A549 (cell line): ENCODE data around the gene PNPLA4.

Source experiments
- CTCF ChIP-seq: fragments of >200 bp; sonication (Bioruptor Twin); formaldehyde crosslinking; IDR thresholded peaks from 3 replicates; pipeline ENCODE4 v1.5.1; 2016
- EHF ChIP-seq: fragments of 250-450 bp; sonication (Bioruptor Pico); IDR thresholded peaks from 2 replicates; pipeline ENCODE4 v1.5.0; 2020; ENCODE audit warnings: mild to moderate bottlenecking
- EP300 ChIP-seq, 2 experiments: fragments of >200 bp; sonication (Bioruptor Twin); formaldehyde crosslinking; IDR thresholded peaks; 2 replicates in 1 of 2; 3 replicates in 1 of 2; pipeline ENCODE4 v1.6.1; 2016 to 2017
- MAFK ChIP-seq: fragments of 450-650 bp; IDR thresholded peaks from 2 replicates; pipeline ENCODE4 v1.6.1; 2014; ENCODE audit not compliant: partially characterized antibody
- MYC ChIP-seq: IDR thresholded peaks from 2 replicates; pipeline ENCODE4 v1.6.1; 2012; ENCODE audit warnings: mild to moderate bottlenecking, inconsistent platforms, low read length, improper control_type of control experiment, borderline replicate concordance
- PBX3 ChIP-seq: IDR thresholded peaks from 2 replicates; pipeline ENCODE4 v1.6.1; 2012
- POLR2A ChIP-seq: IDR thresholded peaks from 2 replicates; pipeline ENCODE4 v1.6.1; 2012; ENCODE audit warnings: mild to moderate bottlenecking, low read length
- ZSCAN20 ChIP-seq: fragments of 250-450 bp; sonication (Bioruptor Pico); IDR thresholded peaks from 2 replicates; pipeline ENCODE4 v1.8.0; 2022; ENCODE audit warnings: mild to moderate bottlenecking, moderate library complexity

GRCh38 chrX:7908821-7909220 lies 18.4 kb downstream of the PNPLA4 start:
- TF ChIP-seq CTCF (no peak), PBX3 (no peak), EP300 (IDR thresholded peaks at IDR 0.05) (no peak), ZSCAN20 (CRISPR knock-in tag) (no peak), POLR2A (no peak), MAFK (no peak), EHF (no peak), MYC (no peak)
